Uterus (tissue), 4 donors: ENCODE results near the gene POLR3K. TPM values are rescaled to one million over a fixed set of nuclear protein-coding genes. Genes with fewer than 3 reads are reported as not detected.
A peak's percentile ranks its signal among the peaks of the same experiment; 100 is the strongest.

ENCODE experiments used
- DNase-seq, 2 donors: peaks; one replicate each; pipeline ENCODE4 v3.0.0-alpha.2; 2019 to 2020
- H3K27ac ChIP-seq, 2 donors: fragments of 200-600 bp; sonication (generic); 1 replicate in 1 of 2; 2 replicates in 1 of 2; pipeline ENCODE4 v1.5.1; 2016 to 2018
- H3K27me3 ChIP-seq, 2 donors: fragments of 200-600 bp; sonication (generic); one replicate each; pipeline ENCODE4 v1.5.1; 2018 to 2019; ENCODE audit warnings: control low read depth in 1 of 2
- H3K36me3 ChIP-seq, 2 donors: fragments of 200-600 bp; sonication (generic); one replicate each; pipeline ENCODE4 v1.5.1; 2019; ENCODE audit warnings: control low read depth in 1 of 2
- H3K4me1 ChIP-seq, 2 donors: fragments of 200-600 bp; sonication (generic); one replicate each; pipeline ENCODE4 v1.5.1; 2018 to 2019; ENCODE audit warnings: control low read depth in 1 of 2
- H3K4me3 ChIP-seq, 2 donors: fragments of 200-600 bp; sonication (generic); 1 replicate in 1 of 2; 2 replicates in 1 of 2; pipeline ENCODE4 v1.5.1; 2018 to 2019; ENCODE audit warnings: mild to moderate bottlenecking in 1 of 2
- H3K9me3 ChIP-seq, 2 donors: fragments of 200-600 bp; sonication (generic); one replicate each; pipeline ENCODE4 v1.5.1; 2019; ENCODE audit warnings: control low read depth in 1 of 2
- CTCF ChIP-seq, 4 experiments: fragments of 200-600 bp in 2 of 4; fragments of 450-650 bp in 2 of 4; sonication (generic) in 2 of 4; IDR thresholded peaks; one replicate each; pipeline ENCODE4 v1.5.1; 2016 to 2019; ENCODE audit warnings: antibody characterized with exemption in 4 of 4, mild to moderate bottlenecking in 2 of 4, moderate library complexity in 1 of 4
- POLR2A ChIP-seq, 2 donors: fragments of 450-650 bp; IDR thresholded peaks; one replicate each; pipeline ENCODE4 v1.6.1; 2016; ENCODE audit warnings: antibody characterized with exemption in 2 of 2, mild to moderate bottlenecking in 1 of 2, moderate library complexity in 1 of 2
- intact Hi-C: fragments of 100-400 bp; cut with DNase I; formaldehyde crosslinking; loops from one replicate; pipeline ENCODE4 v1.15.1; 2023; ENCODE audit warnings: low total_unique reads
- total RNA-seq, 4 donors: library from RNA; depleted of rRNA in 3 of 4; stranded (reverse); fragments of >200 nt in 3 of 4; gene quantifications; one replicate each; pipeline versions ENCODE4 v1.1.0 to v1.2.4, GENCODE V29; 2014 to 2023
- donor health status: DM: yes; HTN: yes; CAD: no.

POLR3K gene
- total RNA-seq, 4 donors from 2014 or later, result 0.51 to 12.3 (median 4.0) TPM

DNA sequence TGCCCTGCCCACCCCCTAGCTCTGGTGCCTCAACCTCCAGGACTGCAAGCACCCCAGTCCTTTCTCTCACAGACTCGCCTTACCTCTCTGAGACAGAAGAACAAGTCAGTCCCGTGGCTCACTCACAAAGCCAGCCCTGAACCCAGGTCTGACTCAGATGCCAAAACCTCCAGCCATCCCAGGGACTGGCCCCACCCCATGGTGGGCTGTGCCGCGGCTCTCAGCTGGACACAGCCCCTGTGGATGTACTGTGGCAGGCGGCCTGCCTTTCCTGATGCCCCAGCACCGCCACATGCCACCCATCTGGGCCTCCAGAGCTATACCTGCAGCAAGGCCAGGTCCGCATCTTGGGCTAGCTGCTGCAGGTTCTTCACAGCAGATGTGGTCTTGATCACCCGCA, 44.4 kb upstream of the POLR3K start:
- no peak for DNase-seq
- no peak for TF ChIP-seq CTCF (IDR thresholded peaks at IDR 0.05)
- TF ChIP-seq POLR2A (IDR thresholded peaks at IDR 0.05), result no peak
- Histone ChIP-seq H3K36me3 (no peaks in the 10 kb centered on the region), H3K27ac (no peak overlapping the region), H3K4me3 (no peak overlapping the region), H3K4me1 (peaks cover 0 to 11% of the 10 kb centered on the region in 2 donors), H3K27me3 (no peaks in the 10 kb centered on the region), H3K9me3 (no peaks in the 10 kb centered on the region)
- intact Hi-C loops, result loop anchor here (2.0 kb wide), 1 partner anchor 33 kb away; no protein-coding TSS in a partner anchor

DNA sequence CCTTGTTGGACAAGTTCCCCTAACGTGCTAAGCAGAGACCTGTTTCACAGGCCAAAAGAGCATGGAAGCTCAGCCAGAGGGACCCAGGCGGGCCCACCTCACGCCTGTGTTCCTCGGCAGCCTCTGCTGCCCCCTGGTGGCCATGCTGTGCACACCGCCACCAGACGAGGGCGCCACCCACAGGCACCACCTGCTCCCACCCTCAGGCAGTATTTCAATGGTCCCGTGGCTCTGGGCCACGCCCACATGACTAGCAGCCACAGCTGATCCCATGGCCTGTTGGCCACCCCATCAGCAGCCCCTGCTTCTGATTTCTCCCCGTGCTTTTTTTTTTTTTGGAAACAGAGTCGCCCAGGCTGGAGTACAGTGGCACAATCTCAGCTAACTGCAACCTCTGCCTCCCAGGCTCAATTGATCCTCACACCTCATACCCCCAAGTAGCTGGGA, 43.5 kb upstream of the POLR3K start:
- peak overlapping the region in 1 of 2 donors; percentile 27 for H3K27ac ChIP-seq
- intact Hi-C loops, result loop anchor here (2.0 kb wide), 1 partner anchor 32 kb away; no protein-coding TSS in a partner anchor
- peak; percentile 85 to 89 for DNase-seq
- H3K27me3 ChIP-seq, result no peaks in the 10 kb centered on the region
- H3K4me3 ChIP-seq, result no peak overlapping the region
- TF ChIP-seq CTCF (IDR thresholded peaks at IDR 0.05) (peak; percentile 97 to 100 (median 100)), POLR2A (IDR thresholded peaks at IDR 0.05) (no peak)
- H3K4me1 ChIP-seq, result peaks cover 0 to 11% of the 10 kb centered on the region in 2 donors
- no peaks in the 10 kb centered on the region for H3K9me3 ChIP-seq
- H3K36me3 ChIP-seq, result no peaks in the 10 kb centered on the region

DNA sequence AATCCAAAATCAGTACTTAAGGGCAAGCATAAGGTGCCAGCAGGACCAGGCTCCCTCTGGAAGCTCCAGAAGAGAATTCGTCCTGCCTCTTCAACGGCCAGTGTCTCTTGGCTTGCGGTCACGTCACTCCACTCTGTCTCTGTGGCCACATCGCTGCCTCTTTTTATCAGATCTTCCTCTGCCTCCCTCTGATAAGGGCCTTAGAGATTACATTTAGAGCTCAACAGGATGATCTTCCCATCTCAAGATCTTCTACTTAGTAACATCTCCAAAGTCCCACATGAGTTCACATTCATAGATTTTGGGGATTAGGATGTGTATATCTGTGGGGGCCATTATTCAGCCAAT, 41.5 kb upstream of the POLR3K start:
- Histone ChIP-seq H3K4me3 (no peak overlapping the region), H3K27me3 (no peaks in the 10 kb centered on the region), H3K4me1 (peaks cover 0 to 6% of the 10 kb centered on the region in 2 donors), H3K27ac (no peak overlapping the region), H3K9me3 (no peaks in the 10 kb centered on the region), H3K36me3 (no peaks in the 10 kb centered on the region)
- TF ChIP-seq CTCF (IDR thresholded peaks at IDR 0.05) (no peak), POLR2A (IDR thresholded peaks at IDR 0.05) (no peak)
- intact Hi-C loops, result no loop called here
- no peak for DNase-seq

DNA sequence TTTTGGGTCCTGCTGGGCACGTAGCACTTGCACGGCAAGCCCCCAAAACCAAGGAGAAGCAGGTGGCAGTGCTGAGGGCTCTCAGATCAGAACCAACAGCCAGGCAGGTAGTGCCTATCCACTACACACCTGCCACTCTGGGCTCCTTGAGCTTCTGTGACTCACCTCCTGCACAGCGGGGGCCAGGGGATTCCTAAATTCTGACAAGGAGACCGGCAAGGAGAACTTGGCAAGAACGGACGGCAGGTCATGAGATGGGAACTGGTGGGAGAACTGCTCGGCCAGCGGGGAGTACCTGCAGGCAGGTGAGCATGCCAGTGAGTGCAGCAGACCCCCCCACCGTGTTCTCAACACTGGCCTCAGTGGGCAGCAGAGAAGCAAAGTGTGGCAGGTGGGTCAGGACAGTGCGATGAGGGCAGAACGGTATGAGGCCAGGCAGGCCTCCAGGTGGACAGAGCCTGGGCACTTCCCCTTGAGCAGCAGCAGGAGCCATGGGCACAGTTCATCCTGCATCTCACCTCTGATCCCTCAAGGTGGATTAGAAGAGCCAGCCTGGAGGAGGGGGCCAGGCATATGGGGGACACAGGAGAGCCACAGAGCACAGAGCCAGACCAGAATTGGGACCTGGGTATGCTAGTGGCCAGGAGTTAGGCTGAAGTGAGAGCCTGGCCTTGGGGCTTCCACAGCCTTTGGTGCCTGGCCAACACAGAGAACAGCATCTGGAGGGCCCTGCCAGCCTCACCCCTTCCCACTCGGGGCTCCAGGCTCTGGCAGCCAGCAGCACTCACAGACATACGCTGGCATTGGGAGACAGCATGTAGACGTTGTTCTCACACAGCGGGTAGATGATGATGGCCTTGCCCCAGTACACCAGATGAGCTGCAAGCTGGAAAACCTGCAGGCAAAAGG, 39.3 kb upstream of the POLR3K start:
- Histone ChIP-seq H3K27ac (no peak overlapping the region), H3K27me3 (no peaks in the 10 kb centered on the region), H3K9me3 (no peaks in the 10 kb centered on the region), H3K4me3 (no peak overlapping the region), H3K4me1 (peaks cover 0 to 6% of the 10 kb centered on the region in 2 donors), H3K36me3 (no peaks in the 10 kb centered on the region)
- TF ChIP-seq CTCF (IDR thresholded peaks at IDR 0.05) (no peak), POLR2A (IDR thresholded peaks at IDR 0.05) (no peak)
- intact Hi-C loops, result no loop called here
- no peak for DNase-seq

DNA sequence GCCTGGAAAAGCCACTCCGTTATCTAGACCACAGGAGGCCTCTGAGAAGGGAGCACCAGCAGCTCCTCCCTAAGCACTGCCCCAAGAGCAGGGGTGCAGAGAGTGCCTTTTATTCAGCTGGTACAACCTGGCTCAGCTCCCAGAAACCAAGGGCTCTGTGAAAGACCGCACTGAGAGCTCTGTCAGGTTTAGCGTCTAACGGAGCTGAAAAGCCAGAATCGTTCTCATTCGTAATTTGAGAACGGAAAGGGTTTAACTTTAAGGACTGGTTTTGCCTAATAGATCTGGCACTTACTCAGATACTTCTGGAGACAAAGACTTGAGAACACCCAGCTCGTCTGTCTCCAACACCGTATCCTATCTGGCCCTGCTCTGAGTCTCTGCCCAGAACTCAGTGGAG, 38.1 kb upstream of the POLR3K start:
- no peaks in the 10 kb centered on the region for H3K9me3 ChIP-seq
- H3K27me3 ChIP-seq, result no peaks in the 10 kb centered on the region
- H3K4me1 ChIP-seq, result no peaks in the 10 kb centered on the region
- DNase-seq, result no peak
- TF ChIP-seq CTCF (IDR thresholded peaks at IDR 0.05) (no peak), POLR2A (IDR thresholded peaks at IDR 0.05) (no peak)
- H3K27ac ChIP-seq, result no peak overlapping the region
- H3K36me3 ChIP-seq, result no peaks in the 10 kb centered on the region
- H3K4me3 ChIP-seq, result no peak overlapping the region
- intact Hi-C loops, result no loop called here
